WI38 (cell line): ENCODE data around the gene WT1.

Experiments
- H3K4me3 ChIP-seq: 2 replicates; pipeline ENCODE4 v1.5.1; 2011; ENCODE audit warnings: low read depth, mild to moderate bottlenecking, control low read depth, low read length
- TF ChIP-seq, protein P1 (sequence below): IDR thresholded peaks from 2 replicates; pipeline ENCODE4 v1.5.1; 2012; ENCODE audit warnings: low read depth, mild to moderate bottlenecking, control low read depth, low read length

Gene WT1

DNA sequence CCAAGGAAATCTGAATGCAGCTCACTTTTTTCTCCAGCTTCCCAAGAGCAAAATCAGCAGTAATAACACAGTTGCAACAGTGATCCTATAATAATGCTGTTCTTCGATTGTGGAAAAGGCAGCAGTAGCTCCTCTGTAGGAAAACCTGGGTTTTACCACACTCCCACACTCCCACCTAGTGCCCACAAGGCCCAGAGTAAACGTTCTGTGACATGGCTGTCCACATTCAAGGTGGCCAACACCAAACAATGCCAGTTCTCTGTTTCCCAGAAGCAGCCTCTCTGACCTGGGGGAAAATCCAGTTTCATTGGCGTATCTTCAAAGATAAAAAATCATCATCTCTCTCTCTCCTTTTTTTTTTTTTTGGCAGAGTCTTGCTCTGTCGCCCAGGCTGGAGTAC, 40.2 kb downstream of the WT1 start:
- TF ChIP-seq, protein P1, sequence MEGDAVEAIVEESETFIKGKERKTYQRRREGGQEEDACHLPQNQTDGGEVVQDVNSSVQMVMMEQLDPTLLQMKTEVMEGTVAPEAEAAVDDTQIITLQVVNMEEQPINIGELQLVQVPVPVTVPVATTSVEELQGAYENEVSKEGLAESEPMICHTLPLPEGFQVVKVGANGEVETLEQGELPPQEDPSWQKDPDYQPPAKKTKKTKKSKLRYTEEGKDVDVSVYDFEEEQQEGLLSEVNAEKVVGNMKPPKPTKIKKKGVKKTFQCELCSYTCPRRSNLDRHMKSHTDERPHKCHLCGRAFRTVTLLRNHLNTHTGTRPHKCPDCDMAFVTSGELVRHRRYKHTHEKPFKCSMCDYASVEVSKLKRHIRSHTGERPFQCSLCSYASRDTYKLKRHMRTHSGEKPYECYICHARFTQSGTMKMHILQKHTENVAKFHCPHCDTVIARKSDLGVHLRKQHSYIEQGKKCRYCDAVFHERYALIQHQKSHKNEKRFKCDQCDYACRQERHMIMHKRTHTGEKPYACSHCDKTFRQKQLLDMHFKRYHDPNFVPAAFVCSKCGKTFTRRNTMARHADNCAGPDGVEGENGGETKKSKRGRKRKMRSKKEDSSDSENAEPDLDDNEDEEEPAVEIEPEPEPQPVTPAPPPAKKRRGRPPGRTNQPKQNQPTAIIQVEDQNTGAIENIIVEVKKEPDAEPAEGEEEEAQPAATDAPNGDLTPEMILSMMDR: no peak
- no peak overlapping the region for H3K4me3 ChIP-seq

DNA sequence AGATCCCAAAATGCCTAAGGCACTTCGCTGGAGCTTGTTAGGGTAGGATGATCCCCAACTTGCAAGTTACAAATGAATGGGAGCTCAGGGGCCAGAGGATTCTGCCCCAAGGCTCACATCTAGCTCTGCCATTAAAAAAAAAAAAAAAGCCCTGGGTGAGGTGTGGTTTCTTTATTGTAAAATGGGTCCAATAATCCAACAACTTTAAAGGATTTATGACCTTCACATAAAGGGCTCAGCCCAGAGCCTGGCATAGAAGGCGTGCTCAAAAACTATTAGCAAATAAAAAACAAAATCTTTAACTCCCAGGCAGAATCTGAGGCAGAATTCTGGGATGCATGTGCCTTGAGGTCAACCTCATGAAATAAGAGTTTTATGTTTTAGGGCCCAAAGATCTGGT, 42.5 kb downstream of the WT1 start:
- TF ChIP-seq, protein P1: no peak
- no peak overlapping the region for H3K4me3 ChIP-seq

DNA sequence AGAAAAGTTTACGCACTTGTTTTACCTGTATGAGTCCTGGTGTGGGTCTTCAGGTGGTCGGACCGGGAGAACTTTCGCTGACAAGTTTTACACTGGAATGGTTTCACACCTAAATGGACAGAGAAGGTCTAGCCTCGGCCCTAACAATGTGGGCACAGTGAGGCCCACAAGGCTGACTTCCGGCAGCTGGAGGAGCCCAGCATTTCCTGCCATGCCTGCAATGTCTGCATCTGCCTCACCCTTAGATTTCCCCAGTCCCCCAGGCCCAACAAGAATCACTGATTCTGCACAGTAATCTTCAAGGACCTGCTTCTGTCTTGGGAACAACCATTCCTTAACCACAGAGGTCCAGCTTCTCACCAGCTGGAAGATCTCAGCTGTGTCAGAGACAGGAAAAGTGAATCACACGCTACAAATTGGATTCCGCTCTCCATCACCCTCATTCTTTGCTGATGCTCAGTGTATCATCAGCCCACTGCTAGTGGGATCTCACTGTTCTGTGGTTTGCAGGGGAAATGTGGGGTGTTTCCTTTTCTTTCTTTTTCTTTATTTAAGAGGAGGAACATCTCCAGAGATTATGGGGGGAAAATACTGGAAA, 43.3 kb downstream of the WT1 start:
- TF ChIP-seq, protein P1: no peak
- no peak overlapping the region for H3K4me3 ChIP-seq

DNA sequence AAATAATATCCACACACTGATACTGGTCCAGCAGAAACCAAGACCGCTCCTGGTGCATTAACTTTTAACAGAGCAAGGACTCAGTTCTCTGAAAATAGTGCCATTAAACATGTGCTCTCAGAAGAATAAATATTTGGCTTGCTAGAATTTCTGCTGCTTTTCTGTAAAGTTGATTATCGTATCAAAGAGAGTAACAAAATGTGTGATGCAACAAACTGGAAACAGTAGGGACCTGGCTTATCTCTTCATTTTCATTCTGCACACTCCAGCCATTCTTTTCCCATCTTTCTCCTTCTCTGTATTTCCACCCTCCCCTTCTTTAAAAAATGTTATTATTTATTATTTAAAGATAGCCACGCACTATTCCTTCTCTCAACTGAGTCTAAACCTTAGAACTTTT, 43.9 kb downstream of the WT1 start:
- TF ChIP-seq, protein P1: no peak
- H3K4me3 ChIP-seq: no peak overlapping the region

DNA sequence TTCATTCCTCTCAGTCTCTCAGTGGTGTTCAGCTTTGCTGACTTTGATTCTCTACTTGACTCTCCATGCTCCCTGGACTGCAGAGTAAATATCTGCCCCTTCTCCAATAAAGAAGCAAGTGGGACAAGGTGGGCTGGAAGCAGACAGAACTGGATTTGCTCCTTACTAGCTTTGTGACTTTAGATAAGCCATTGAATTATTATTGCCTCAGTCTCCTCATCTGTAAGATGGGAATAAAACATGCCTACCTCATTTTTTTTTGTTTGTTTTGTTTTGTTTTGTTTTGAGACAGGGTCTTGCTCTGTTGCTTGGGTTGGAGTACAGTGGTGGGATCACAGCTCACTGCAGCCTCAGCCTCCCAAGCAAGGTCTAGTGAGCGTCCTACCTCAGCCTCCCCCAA, 44.6 kb downstream of the WT1 start:
- no peak overlapping the region for H3K4me3 ChIP-seq
- TF ChIP-seq, protein P1: no peak

DNA sequence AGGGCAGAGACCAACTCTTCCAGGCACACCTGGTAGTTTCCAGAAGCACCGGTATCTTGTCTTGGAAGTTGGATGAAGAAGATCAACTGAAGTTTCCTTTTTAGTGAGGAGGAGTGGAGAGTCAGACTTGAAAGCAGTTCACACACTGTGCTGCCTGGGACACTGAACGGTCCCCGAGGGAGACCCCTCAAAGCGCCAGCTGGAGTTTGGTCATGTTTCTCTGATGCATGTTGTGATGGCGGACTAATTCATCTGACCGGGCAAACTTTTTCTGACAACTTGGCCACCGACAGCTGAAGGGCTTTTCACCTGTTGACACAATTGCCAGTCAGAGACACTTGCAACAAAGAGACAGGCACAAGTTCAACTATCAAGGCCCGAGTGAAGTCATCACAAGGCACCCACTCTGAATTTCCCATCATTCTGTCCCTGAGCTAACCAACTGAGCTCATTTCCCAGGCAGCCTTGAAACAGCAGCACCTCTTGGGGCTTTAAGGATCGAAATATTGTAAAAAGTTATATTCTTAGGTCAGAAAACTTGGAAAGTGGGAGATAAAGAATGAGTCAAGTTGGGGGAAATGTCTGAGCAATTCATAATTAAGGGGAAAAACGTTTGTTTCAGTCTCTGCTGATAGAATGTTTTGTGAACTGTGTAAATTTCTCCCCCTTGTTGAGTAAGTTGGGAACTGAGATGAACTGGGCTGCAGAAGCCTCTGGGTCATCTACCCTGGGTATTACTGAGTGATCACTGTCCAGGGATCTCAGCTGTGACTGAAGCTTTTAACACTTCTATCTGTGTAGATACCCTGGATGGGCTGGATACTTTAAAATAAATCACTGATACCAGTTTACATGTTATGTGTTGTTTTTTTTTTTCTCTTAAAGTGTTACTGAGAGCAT, 46.2 kb downstream of the WT1 start:
- TF ChIP-seq, protein P1: no peak
- H3K4me3 ChIP-seq: no peak overlapping the region

DNA sequence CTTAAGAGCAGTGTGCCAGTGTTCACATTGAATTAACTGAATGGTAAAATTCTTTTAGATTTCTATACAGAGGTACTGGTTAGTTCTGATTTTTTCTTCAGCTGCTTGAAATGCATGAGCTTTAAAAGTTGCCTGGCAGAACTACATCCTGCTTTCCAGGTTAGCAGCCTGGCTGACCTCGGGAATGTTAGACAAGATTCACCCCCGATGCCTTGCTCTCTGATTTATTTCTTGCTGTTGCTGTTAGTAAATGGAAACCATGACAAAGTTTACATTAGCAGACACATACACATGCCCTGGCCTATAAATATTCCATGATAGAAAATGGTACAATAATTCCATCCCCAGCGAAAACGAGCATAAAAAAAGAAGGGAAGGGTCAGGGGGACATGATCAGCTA, 47.0 kb downstream of the WT1 start:
- H3K4me3 ChIP-seq: no peak overlapping the region
- TF ChIP-seq, protein P1: no peak
